ENCODE results near the gene ARID4B.
"Not testable (repeated sequence)": the region's sequence is repeated elsewhere in the genome, so short reads cannot be mapped to it uniquely, and the experiment has no call there.

ARID4B gene

GRCh38 chr1:235290740-235291502 lies 37.1 kb downstream of the ARID4B start:
- Histone ChIP-seq H3K36me3 (ENCODE audit: control insufficient read depth, insufficient read depth, low read length) (no peaks in the 10 kb centered on the region), H3K4me3 (ENCODE audit: low read length) (no peak overlapping the region), H3K27me3 (ENCODE audit: control insufficient read depth, insufficient read depth, low read length) (no peaks in the 10 kb centered on the region), H3K4me1 (ENCODE audit: control insufficient read depth, insufficient read depth, low read length) (peaks cover 14% of the 10 kb centered on the region), H3K9ac (ENCODE audit: low read length) (no peak overlapping the region), H3K9me3 (ENCODE audit: control insufficient read depth, low read length) (no peaks in the 10 kb centered on the region)

- H3K36me3 ChIP-seq (ENCODE audit: control insufficient read depth, insufficient read depth, low read length) = no peaks in the 10 kb centered on the region
- H3K27me3 ChIP-seq (ENCODE audit: control insufficient read depth, insufficient read depth, low read length) = no peaks in the 10 kb centered on the region
- no peak overlapping the region for H3K9ac ChIP-seq (ENCODE audit: low read length)
- H3K4me3 ChIP-seq (ENCODE audit: low read length) = no peak overlapping the region
- peaks cover 14% of the 10 kb centered on the region for H3K4me1 ChIP-seq (ENCODE audit: control insufficient read depth, insufficient read depth, low read length)
- H3K9me3 ChIP-seq (ENCODE audit: control insufficient read depth, low read length) = no peaks in the 10 kb centered on the region
Measured at GRCh38 chr1:235289859-235290739, 37.9 kb downstream of the ARID4B start.

GRCh38 chr1:235287208-235287882 lies 40.6 kb downstream of the ARID4B start:
- Histone ChIP-seq H3K9me3 (ENCODE audit: control insufficient read depth, low read length) (no peaks in the 10 kb centered on the region), H3K9ac (ENCODE audit: low read length) (no peak overlapping the region), H3K4me3 (ENCODE audit: low read length) (no peak overlapping the region), H3K27me3 (ENCODE audit: control insufficient read depth, insufficient read depth, low read length) (no peaks in the 10 kb centered on the region), H3K4me1 (ENCODE audit: control insufficient read depth, insufficient read depth, low read length) (peaks cover 9% of the 10 kb centered on the region), H3K36me3 (ENCODE audit: control insufficient read depth, insufficient read depth, low read length) (no peaks in the 10 kb centered on the region)

GRCh38 chr1:235286667-235287066 lies 41.3 kb downstream of the ARID4B start:
- no peaks in the 10 kb centered on the region for H3K27me3 ChIP-seq (ENCODE audit: control insufficient read depth, insufficient read depth, low read length)
- peaks cover 3% of the 10 kb centered on the region for H3K4me1 ChIP-seq (ENCODE audit: control insufficient read depth, insufficient read depth, low read length)
- H3K9ac ChIP-seq (ENCODE audit: low read length) = no peak overlapping the region
- H3K36me3 ChIP-seq (ENCODE audit: control insufficient read depth, insufficient read depth, low read length) = no peaks in the 10 kb centered on the region
- no peaks in the 10 kb centered on the region for H3K9me3 ChIP-seq (ENCODE audit: control insufficient read depth, low read length)
- no peak overlapping the region for H3K4me3 ChIP-seq (ENCODE audit: low read length)

GRCh38 chr1:235284231-235284769 lies 43.7 kb downstream of the ARID4B start:
- H3K27me3 ChIP-seq (ENCODE audit: control insufficient read depth, insufficient read depth, low read length) = no peaks in the 10 kb centered on the region
- peaks cover 10% of the 10 kb centered on the region for H3K4me1 ChIP-seq (ENCODE audit: control insufficient read depth, insufficient read depth, low read length)
- no peaks in the 10 kb centered on the region for H3K9me3 ChIP-seq (ENCODE audit: control insufficient read depth, low read length)
- no peaks in the 10 kb centered on the region for H3K36me3 ChIP-seq (ENCODE audit: control insufficient read depth, insufficient read depth, low read length)
- no peak overlapping the region for H3K4me3 ChIP-seq (ENCODE audit: low read length)
- no peak overlapping the region for H3K9ac ChIP-seq (ENCODE audit: low read length)

- H3K9me3 ChIP-seq (ENCODE audit: control insufficient read depth, low read length); H3K27me3 ChIP-seq (ENCODE audit: control insufficient read depth, insufficient read depth, low read length); H3K36me3 ChIP-seq (ENCODE audit: control insufficient read depth, insufficient read depth, low read length); H3K4me3 ChIP-seq (ENCODE audit: low read length); H3K9ac ChIP-seq (ENCODE audit: low read length): not testable (repeated sequence)
- H3K4me1 ChIP-seq (ENCODE audit: control insufficient read depth, insufficient read depth, low read length) = peaks cover 16% of the 10 kb centered on the region
Measured at GRCh38 chr1:235283636-235284035, 44.3 kb downstream of the ARID4B start.

- Histone ChIP-seq H3K27me3 (ENCODE audit: control insufficient read depth, insufficient read depth, low read length) (no peaks in the 10 kb centered on the region), H3K9me3 (ENCODE audit: control insufficient read depth, low read length) (no peaks in the 10 kb centered on the region), H3K4me1 (ENCODE audit: control insufficient read depth, insufficient read depth, low read length) (peaks cover 18% of the 10 kb centered on the region), H3K4me3 (ENCODE audit: low read length) (no peak overlapping the region), H3K36me3 (ENCODE audit: control insufficient read depth, insufficient read depth, low read length) (no peaks in the 10 kb centered on the region), H3K9ac (ENCODE audit: low read length) (no peak overlapping the region)
Measured at GRCh38 chr1:235280467-235280866, 47.5 kb downstream of the ARID4B start.

- no peaks in the 10 kb centered on the region for H3K36me3 ChIP-seq (ENCODE audit: control insufficient read depth, insufficient read depth, low read length)
- H3K27me3 ChIP-seq (ENCODE audit: control insufficient read depth, insufficient read depth, low read length) = no peaks in the 10 kb centered on the region
- peaks cover 18% of the 10 kb centered on the region for H3K4me1 ChIP-seq (ENCODE audit: control insufficient read depth, insufficient read depth, low read length)
- no peak overlapping the region for H3K9ac ChIP-seq (ENCODE audit: low read length)
- no peak overlapping the region for H3K4me3 ChIP-seq (ENCODE audit: low read length)
- H3K9me3 ChIP-seq (ENCODE audit: control insufficient read depth, low read length) = no peaks in the 10 kb centered on the region
Measured at GRCh38 chr1:235279694-235280093, 48.3 kb downstream of the ARID4B start.

- Histone ChIP-seq H3K4me3 (ENCODE audit: low read length) (no peak overlapping the region), H3K9ac (ENCODE audit: low read length) (no peak overlapping the region), H3K9me3 (ENCODE audit: control insufficient read depth, low read length) (no peaks in the 10 kb centered on the region), H3K4me1 (ENCODE audit: control insufficient read depth, insufficient read depth, low read length) (peaks cover 18% of the 10 kb centered on the region), H3K36me3 (ENCODE audit: control insufficient read depth, insufficient read depth, low read length) (no peaks in the 10 kb centered on the region), H3K27me3 (ENCODE audit: control insufficient read depth, insufficient read depth, low read length) (no peaks in the 10 kb centered on the region)
Measured at GRCh38 chr1:235278915-235279292, 49.1 kb downstream of the ARID4B start.

GRCh38 chr1:235278233-235278914 lies 49.6 kb downstream of the ARID4B start:
- Histone ChIP-seq H3K4me3 (ENCODE audit: low read length) (no peak overlapping the region), H3K27me3 (ENCODE audit: control insufficient read depth, insufficient read depth, low read length) (no peaks in the 10 kb centered on the region), H3K4me1 (ENCODE audit: control insufficient read depth, insufficient read depth, low read length) (peaks cover 18% of the 10 kb centered on the region), H3K36me3 (ENCODE audit: control insufficient read depth, insufficient read depth, low read length) (no peaks in the 10 kb centered on the region), H3K9me3 (ENCODE audit: control insufficient read depth, low read length) (no peaks in the 10 kb centered on the region), H3K9ac (ENCODE audit: low read length) (no peak overlapping the region)

- Histone ChIP-seq H3K4me1 (ENCODE audit: control insufficient read depth, insufficient read depth, low read length) (peaks cover 18% of the 10 kb centered on the region), H3K4me3 (ENCODE audit: low read length) (no peak overlapping the region)
Measured at GRCh38 chr1:235277709-235278108, 50.3 kb downstream of the ARID4B start.

More at GRCh38 chr1:235277709-235278108, 50.3 kb downstream of the ARID4B start:
- Histone ChIP-seq H3K9ac (ENCODE audit: low read length) (no peak overlapping the region), H3K36me3 (ENCODE audit: control insufficient read depth, insufficient read depth, low read length) (no peaks in the 10 kb centered on the region), H3K27me3 (ENCODE audit: control insufficient read depth, insufficient read depth, low read length) (no peaks in the 10 kb centered on the region), H3K9me3 (ENCODE audit: control insufficient read depth, low read length) (no peaks in the 10 kb centered on the region)

All from mucosa of stomach (tissue), 1 donor.